Stimulated activated effector memory CD8-positive, alpha-beta T cell treated with anti-CD3 and anti-CD28 coated beads, Interleukin-12 subunit alpha, Interleukin-12 subunit beta, amount 100 ng/mL, for 72 hours (primary cell): ENCODE results near the gene CARM1.

Source experiments
- ATAC-seq: fragments of 150-1000 bp; cut with Tn5 transposase; 2 replicates; pipeline ENCODE4 v1.10.0; 2021
- DNase-seq, 2 donors: peaks; one replicate each; pipeline ENCODE4 v3.0.0; 2021 to 2022; ENCODE audit warnings: low spot score in 2 of 2
- H3K27ac Mint-ChIP-seq: one replicate; pipeline ENCODE4 v1.8.0; 2022; ENCODE audit warnings: mild to moderate bottlenecking, mixed read lengths
- H3K36me3 Mint-ChIP-seq: one replicate; pipeline ENCODE4 v1.8.0; 2022; ENCODE audit warnings: mild to moderate bottlenecking, mixed read lengths
- H3K4me1 Mint-ChIP-seq: one replicate; pipeline ENCODE4 v1.8.0; 2022; ENCODE audit warnings: mixed read lengths
- H3K4me3 Mint-ChIP-seq: one replicate; pipeline ENCODE4 v1.8.0; 2022; ENCODE audit warnings: mild to moderate bottlenecking, mixed read lengths
- H3K9me3 Mint-ChIP-seq: one replicate; pipeline ENCODE4 v1.8.0; 2022; ENCODE audit warnings: mixed read lengths

The CARM1 gene

DNA sequence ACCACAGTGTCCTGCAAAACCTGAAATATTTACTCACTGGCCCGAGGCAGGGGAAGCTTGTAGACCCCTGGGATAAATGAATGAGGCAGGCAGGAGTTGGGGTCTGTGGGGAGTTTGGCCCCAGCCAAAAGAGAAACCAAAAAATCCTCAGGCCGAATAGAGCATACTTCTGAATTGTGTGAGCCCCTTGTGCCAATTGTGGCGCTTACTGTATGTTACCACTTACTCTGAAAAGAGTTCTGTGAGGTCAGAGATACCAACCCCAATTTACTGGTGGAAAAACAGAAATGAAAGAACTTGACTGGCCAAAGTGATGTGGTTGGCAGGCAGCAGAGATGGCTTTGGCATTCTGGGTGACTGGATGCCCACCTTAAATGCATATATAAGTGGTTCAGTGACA lies 6.9 kb downstream of the CARM1 start:
- DNase-seq, result no peak
- H3K9me3 Mint-ChIP-seq, result no peaks in the 10 kb centered on the region
- peak overlapping the region; percentile 88 for H3K27ac Mint-ChIP-seq
- peak; percentile 29 for ATAC-seq
- peak overlapping the region; percentile 46 for H3K4me3 Mint-ChIP-seq
- peaks cover 23% of the 10 kb centered on the region for H3K36me3 Mint-ChIP-seq
- peaks cover 27% of the 10 kb centered on the region for H3K4me1 Mint-ChIP-seq

DNA sequence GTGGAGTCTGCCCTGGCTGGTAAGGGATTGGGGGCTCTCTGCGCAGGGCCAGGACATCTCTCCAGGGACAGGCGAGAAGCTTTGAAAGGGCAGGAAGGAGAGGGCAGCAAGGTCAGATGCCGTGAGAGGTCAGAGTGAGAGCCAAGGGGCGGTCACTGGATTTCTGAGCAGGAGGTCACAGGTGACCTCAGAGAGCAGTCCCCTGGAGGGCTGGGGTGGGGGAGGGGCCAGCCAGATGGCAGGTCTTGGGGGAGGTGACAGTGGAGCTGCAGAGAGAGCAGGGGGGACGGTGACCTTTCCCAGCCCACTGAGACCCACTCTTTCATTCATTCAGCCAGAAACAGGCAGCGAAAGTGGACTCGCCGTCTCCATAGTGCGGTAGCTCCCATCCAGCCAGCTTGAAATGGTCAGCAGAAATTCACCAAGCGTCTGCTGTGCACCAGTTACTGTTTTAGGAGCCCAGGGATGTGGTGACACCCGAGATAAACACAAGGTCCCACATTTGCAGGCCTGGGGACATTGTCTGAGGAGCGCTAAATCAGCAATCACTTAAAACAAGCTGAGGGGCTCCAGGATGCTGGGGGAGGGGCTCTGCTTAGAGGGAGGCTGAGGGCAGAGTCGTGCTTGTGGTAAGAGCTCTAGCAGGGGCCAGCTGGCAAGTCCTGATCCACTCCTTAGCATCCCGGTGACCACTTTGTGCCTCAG lies 10.2 kb downstream of the CARM1 start:
- Mint-ChIP-seq H3K27ac (no peak overlapping the region), H3K9me3 (no peaks in the 10 kb centered on the region), H3K36me3 (peaks cover 8% of the 10 kb centered on the region), H3K4me3 (no peak overlapping the region), H3K4me1 (peaks cover 24% of the 10 kb centered on the region)
- no peak for DNase-seq
- no peak for ATAC-seq

GRCh38 chr19:10882108-10882457 lies 10.7 kb downstream of the CARM1 start:
- Mint-ChIP-seq H3K4me1 (peaks cover 22% of the 10 kb centered on the region), H3K36me3 (peaks cover 8% of the 10 kb centered on the region), H3K4me3 (no peak overlapping the region), H3K27ac (no peak overlapping the region), H3K9me3 (no peaks in the 10 kb centered on the region)
- DNase-seq, result no peak
- ATAC-seq, result no peak

DNA sequence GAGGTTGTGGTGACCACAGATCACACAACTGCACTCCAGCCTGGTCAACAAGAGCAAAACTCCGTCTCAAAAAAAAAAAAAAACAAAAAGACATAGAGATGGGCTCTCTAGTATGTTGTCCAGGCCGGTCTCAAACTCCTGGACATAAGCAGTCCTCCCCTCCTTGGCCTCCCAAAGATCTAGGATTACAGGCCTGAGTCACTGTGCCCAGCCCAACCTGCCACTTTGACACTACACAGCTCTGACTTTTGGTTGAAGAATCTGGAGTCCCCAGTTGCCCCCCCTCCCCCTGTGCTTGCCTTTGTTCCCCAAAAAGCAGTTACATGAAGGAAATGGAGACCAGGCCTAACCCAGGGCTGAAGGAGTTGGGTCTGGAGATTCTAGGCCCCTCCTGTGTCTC lies 12.9 kb downstream of the CARM1 start:
- Mint-ChIP-seq H3K36me3 (peaks cover 8% of the 10 kb centered on the region), H3K4me1 (peaks cover 17% of the 10 kb centered on the region), H3K9me3 (no peaks in the 10 kb centered on the region), H3K4me3 (no peak overlapping the region), H3K27ac (no peak overlapping the region)
- DNase-seq, result no peak
- ATAC-seq, result no peak

GRCh38 chr19:10885201-10886169 lies 14.1 kb downstream of the CARM1 start:
- no peaks in the 10 kb centered on the region for H3K9me3 Mint-ChIP-seq
- H3K4me1 Mint-ChIP-seq, result peaks cover 14% of the 10 kb centered on the region
- H3K4me3 Mint-ChIP-seq, result no peak overlapping the region
- ATAC-seq (no peak), DNase-seq (no peak)
- peaks cover 8% of the 10 kb centered on the region for H3K36me3 Mint-ChIP-seq
- H3K27ac Mint-ChIP-seq, result peak overlapping the region; percentile 10

- peaks cover 14% of the 10 kb centered on the region for H3K4me1 Mint-ChIP-seq
- H3K4me3 Mint-ChIP-seq, result no peak overlapping the region
- DNase-seq (no peak), ATAC-seq (no peak)
- peak overlapping the region; percentile 40 for H3K27ac Mint-ChIP-seq
- H3K9me3 Mint-ChIP-seq, result no peaks in the 10 kb centered on the region
- peaks cover 2% of the 10 kb centered on the region for H3K36me3 Mint-ChIP-seq
Measured at GRCh38 chr19:10887616-10888367, 16.4 kb downstream of the CARM1 start.

- DNase-seq (no peak), ATAC-seq (no peak)
- H3K4me3 Mint-ChIP-seq, result no peak overlapping the region
- no peaks in the 10 kb centered on the region for H3K36me3 Mint-ChIP-seq
- no peaks in the 10 kb centered on the region for H3K9me3 Mint-ChIP-seq
- peaks cover 14% of the 10 kb centered on the region for H3K4me1 Mint-ChIP-seq
- H3K27ac Mint-ChIP-seq, result peak overlapping the region; percentile 40
Measured at GRCh38 chr19:10888421-10888866, 17.1 kb downstream of the CARM1 start.

DNA sequence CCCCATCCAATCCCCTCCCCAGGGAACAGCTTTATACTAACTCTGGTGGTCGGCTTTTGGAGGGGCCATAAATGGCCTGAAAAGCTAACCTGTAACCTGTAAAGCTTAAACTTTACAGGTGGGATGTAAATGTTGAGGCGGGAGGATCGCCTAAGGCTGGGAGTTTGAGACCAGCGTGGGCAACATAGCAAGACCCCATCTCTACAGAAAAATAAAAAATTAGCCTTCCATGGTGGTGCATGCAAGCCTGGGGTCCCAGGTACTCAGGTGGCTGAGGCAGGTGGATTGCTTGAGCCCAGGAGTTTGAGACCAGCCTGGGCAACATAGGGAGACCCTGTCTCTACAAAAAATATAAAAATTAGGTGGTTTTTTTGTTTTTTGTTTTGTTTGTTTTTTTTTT lies 18.5 kb downstream of the CARM1 start:
- H3K27ac Mint-ChIP-seq, result no peak overlapping the region
- peaks cover 14% of the 10 kb centered on the region for H3K4me1 Mint-ChIP-seq
- no peaks in the 10 kb centered on the region for H3K9me3 Mint-ChIP-seq
- ATAC-seq (no peak), DNase-seq (no peak)
- no peaks in the 10 kb centered on the region for H3K36me3 Mint-ChIP-seq
- no peak overlapping the region for H3K4me3 Mint-ChIP-seq

DNA sequence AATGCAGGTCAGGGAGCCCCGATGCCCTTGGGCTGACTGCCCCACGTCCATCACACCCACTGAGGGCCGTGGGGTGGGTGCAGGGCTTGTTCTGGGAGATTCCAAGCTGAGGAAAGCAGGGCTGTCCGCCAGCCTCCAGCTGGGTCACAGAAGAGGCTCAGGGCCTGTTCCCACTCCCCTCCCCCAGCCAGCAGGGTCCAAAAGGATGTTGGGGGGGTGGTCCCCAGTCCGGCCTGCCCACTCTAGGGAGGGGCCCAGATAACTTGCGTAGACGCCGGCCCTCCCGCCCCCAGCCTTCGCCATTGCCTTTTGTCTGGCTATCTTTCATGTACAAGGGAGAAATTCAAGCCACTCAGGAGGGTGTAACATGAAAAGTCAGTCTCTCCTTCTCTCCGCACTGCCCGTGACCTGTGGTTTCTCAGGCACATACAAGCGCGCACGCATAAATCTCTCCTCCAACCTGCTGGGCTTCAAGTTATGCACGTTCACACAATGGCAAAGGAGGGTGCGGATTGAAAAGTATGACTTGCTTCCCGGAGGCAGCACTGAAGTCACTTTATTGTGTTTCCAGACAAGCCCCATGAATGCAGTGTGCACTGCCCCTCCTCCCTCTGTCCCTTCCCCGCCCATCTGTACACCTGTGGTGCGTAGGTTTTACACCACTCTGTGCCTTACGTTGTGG lies 20.2 kb downstream of the CARM1 start:
- Mint-ChIP-seq H3K9me3 (no peaks in the 10 kb centered on the region), H3K4me3 (no peak overlapping the region), H3K36me3 (no peaks in the 10 kb centered on the region), H3K4me1 (peaks cover 25% of the 10 kb centered on the region), H3K27ac (no peak overlapping the region)
- no peak for DNase-seq
- no peak for ATAC-seq

DNA sequence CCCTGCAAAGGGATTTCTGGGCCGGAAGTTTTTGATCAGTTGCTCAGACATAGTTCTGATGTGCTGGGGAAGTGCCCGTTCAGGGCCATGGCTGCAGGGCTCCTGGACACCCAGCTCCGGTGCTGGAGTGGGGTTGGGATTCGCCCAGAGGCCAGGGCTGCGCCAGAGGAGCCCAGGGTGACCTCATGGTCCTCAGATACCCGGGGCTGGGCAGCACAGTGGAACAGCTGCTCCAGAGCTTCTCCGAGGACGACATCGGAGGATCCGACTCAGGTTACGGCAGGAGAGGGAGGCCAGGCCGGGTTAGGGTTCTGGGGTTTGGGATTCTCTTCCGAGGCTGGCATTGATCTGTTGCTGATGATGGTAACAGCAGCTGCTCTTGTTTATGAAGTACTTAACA lies 20.9 kb downstream of the CARM1 start:
- DNase-seq (no peak), ATAC-seq (no peak)
- no peak overlapping the region for H3K4me3 Mint-ChIP-seq
- no peak overlapping the region for H3K27ac Mint-ChIP-seq
- no peaks in the 10 kb centered on the region for H3K36me3 Mint-ChIP-seq
- H3K9me3 Mint-ChIP-seq, result no peaks in the 10 kb centered on the region
- peaks cover 28% of the 10 kb centered on the region for H3K4me1 Mint-ChIP-seq

GRCh38 chr19:10894911-10895213 lies 23.5 kb downstream of the CARM1 start:
- Mint-ChIP-seq H3K9me3 (no peaks in the 10 kb centered on the region), H3K36me3 (no peaks in the 10 kb centered on the region), H3K4me3 (no peak overlapping the region), H3K4me1 (peaks cover 18% of the 10 kb centered on the region), H3K27ac (no peak overlapping the region)
- ATAC-seq (no peak), DNase-seq (no peak)

DNA sequence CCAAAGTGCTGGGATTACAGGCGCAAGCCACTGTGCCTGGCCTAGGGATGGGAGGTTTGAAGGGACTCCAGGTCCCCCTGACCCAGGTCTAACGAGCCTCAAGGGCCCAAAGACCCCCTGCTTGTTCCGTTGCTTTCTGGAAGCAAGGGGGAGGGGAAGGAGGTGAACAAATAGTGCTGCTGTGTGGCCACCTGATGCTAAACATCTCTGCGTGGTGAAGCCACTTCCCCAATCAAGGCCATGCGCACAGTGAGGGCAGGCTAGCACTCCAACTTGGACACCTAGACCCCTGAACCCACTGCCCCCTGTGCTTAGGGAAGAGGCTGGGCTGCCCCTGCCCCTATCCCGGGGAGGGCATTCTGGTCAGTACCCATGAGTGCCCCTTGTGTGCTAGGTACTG lies 24.0 kb downstream of the CARM1 start:
- peaks cover 18% of the 10 kb centered on the region for H3K4me1 Mint-ChIP-seq
- no peak overlapping the region for H3K4me3 Mint-ChIP-seq
- no peaks in the 10 kb centered on the region for H3K9me3 Mint-ChIP-seq
- no peaks in the 10 kb centered on the region for H3K36me3 Mint-ChIP-seq
- DNase-seq (no peak), ATAC-seq (no peak)
- H3K27ac Mint-ChIP-seq, result no peak overlapping the region

- H3K4me1 Mint-ChIP-seq, result peaks cover 18% of the 10 kb centered on the region
- no peak overlapping the region for H3K4me3 Mint-ChIP-seq
- H3K27ac Mint-ChIP-seq, result no peak overlapping the region
- no peaks in the 10 kb centered on the region for H3K9me3 Mint-ChIP-seq
- ATAC-seq (no peak), DNase-seq (no peak)
- no peaks in the 10 kb centered on the region for H3K36me3 Mint-ChIP-seq
Measured at GRCh38 chr19:10895920-10896319, 24.6 kb downstream of the CARM1 start.

DNA sequence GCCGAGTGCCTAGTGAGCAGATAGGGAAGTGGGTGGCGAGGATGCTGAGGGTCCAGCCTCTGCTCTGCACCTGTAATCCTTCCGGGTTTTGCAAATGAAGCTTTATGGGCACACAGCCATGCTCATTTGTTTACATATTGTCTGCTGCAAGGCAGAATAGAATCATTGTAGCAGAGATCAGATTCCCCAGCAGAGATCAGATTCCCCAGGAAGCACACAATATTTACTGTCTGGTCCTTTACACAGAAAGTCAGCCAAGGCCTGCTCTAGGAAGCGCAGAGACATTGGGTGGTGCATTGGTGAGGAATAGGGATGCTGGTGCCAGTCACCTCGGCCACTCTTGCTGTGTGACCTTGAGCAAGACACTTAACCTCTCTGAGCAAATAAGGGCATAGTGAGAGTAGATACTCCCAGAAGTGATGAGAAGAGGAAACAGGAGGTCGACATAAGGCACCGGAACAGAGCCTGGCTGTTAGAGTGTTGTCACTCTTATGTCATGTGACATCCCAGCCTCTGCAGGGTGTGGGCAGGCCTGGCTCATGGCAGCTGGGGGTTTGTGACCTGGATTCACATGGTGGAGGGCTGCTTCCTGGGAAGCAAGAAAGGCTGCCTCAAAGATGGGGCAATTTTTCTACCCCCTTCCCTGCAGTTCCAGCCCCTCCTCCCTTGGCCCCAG lies 25.6 kb downstream of the CARM1 start:
- Mint-ChIP-seq H3K4me1 (peaks cover 18% of the 10 kb centered on the region), H3K36me3 (no peaks in the 10 kb centered on the region), H3K27ac (peak overlapping the region; percentile 23), H3K9me3 (no peaks in the 10 kb centered on the region), H3K4me3 (no peak overlapping the region)
- no peak for DNase-seq
- peak; percentile 58 for ATAC-seq

DNA sequence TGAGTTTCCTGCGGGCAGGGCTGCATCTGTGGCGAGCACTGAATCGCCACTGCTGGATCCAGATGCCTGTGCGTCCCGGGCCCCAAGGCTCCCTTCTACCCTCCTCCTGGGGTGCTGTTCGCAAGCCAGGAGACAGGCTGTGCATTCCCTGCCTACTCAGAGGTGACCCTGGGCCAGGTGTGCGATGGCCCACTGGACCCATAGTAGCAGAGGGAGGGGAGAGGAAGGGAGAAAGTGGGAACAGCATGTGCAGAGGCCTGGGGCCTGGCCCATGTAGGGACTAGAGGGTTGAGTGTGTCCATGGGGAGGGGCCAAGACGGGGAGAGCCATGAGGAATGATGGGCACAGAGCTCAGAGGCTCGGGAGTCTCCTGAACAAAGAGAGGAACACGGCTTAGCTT lies 27.3 kb downstream of the CARM1 start:
- no peak overlapping the region for H3K27ac Mint-ChIP-seq
- H3K4me3 Mint-ChIP-seq, result no peak overlapping the region
- H3K4me1 Mint-ChIP-seq, result peaks cover 18% of the 10 kb centered on the region
- H3K9me3 Mint-ChIP-seq, result no peaks in the 10 kb centered on the region
- ATAC-seq, result no peak
- DNase-seq, result no peak
- peaks cover 7% of the 10 kb centered on the region for H3K36me3 Mint-ChIP-seq
